ENCODE measurements around the gene ARHGAP15. TPM values are rescaled to one million over a fixed set of nuclear protein-coding genes. Genes with fewer than 3 reads are reported as not detected.

ARHGAP15 gene
- total RNA-seq, 3 donors from 2014 or later (not counting 1 experiment from before 2014, with no cell fraction given), result 148 to 168 (median 165) TPM

GRCh38 chr2:143356736-143357446 lies 227.7 kb downstream of the ARHGAP15 start:
- Mint-ChIP-seq H3K4me1 (peaks cover 20 to 26% of the 10 kb centered on the region in 2 donors), H3K27me3 (ENCODE audit: low read depth in 2 of 2) (no peaks in the 10 kb centered on the region), H3K9me3 (no peaks in the 10 kb centered on the region), H3K36me3 (no peaks in the 10 kb centered on the region), H3K27ac (no peak overlapping the region), H3K4me3 (no peak overlapping the region)
- H3K4me3 ChIP-seq (ENCODE audit: low read length), result no peak overlapping the region
- H3K36me3 ChIP-seq (ENCODE audit: control insufficient read depth, insufficient read depth, low read length), result peaks cover 2% of the 10 kb centered on the region
- 94% methylated on average over 5 of the region's 6 CpGs for WGBS (ENCODE audit: insufficient coverage)
- H3K9me3 ChIP-seq (ENCODE audit: control insufficient read depth, insufficient read depth, low read length), result no peaks in the 10 kb centered on the region
- ATAC-seq (no peak), DNase-seq (no peak)
- H3K27me3 ChIP-seq (ENCODE audit: control insufficient read depth, insufficient read depth, low read length), result no peaks in the 10 kb centered on the region
- TF ChIP-seq CTCF (IDR thresholded peaks at IDR 0.05), result no peak
- no peaks in the 10 kb centered on the region for H3K4me1 ChIP-seq (ENCODE audit: control insufficient read depth, insufficient read depth, low read length)
- intact Hi-C loops (cut with micrococcal nuclease), result no loop called here
- H3K27ac ChIP-seq (ENCODE audit: low read length), result no peak overlapping the region

- no peak for TF ChIP-seq CTCF (IDR thresholded peaks at IDR 0.05)
- ATAC-seq (no peak), DNase-seq (no peak)
- Mint-ChIP-seq H3K36me3 (no peaks in the 10 kb centered on the region), H3K4me3 (no peak overlapping the region), H3K27ac (no peak overlapping the region), H3K27me3 (ENCODE audit: low read depth in 2 of 2) (no peaks in the 10 kb centered on the region), H3K4me1 (peaks cover 29 to 36% of the 10 kb centered on the region in 2 donors), H3K9me3 (no peaks in the 10 kb centered on the region)
- H3K4me1 ChIP-seq (ENCODE audit: control insufficient read depth, insufficient read depth, low read length), result no peaks in the 10 kb centered on the region
- no peaks in the 10 kb centered on the region for H3K27me3 ChIP-seq (ENCODE audit: control insufficient read depth, insufficient read depth, low read length)
- no peak overlapping the region for H3K4me3 ChIP-seq (ENCODE audit: low read length)
- peaks cover 2% of the 10 kb centered on the region for H3K36me3 ChIP-seq (ENCODE audit: control insufficient read depth, insufficient read depth, low read length)
- 92% methylated on average over 2 of the region's 2 CpGs for WGBS (ENCODE audit: insufficient coverage)
- H3K9me3 ChIP-seq (ENCODE audit: control insufficient read depth, insufficient read depth, low read length), result no peaks in the 10 kb centered on the region
- H3K27ac ChIP-seq (ENCODE audit: low read length), result no peak overlapping the region
- intact Hi-C loops (cut with micrococcal nuclease), result no loop called here
Observed at GRCh38 chr2:143357966-143358365, 228.7 kb downstream of the ARHGAP15 start.

GRCh38 chr2:143361346-143361745 lies 232.1 kb downstream of the ARHGAP15 start:
- no peak overlapping the region for H3K4me3 ChIP-seq (ENCODE audit: low read length)
- H3K4me3 Mint-ChIP-seq, result no peak overlapping the region
- no peak for TF ChIP-seq CTCF (IDR thresholded peaks at IDR 0.05)
- no peak overlapping the region for H3K27ac ChIP-seq (ENCODE audit: low read length)
- no peaks in the 10 kb centered on the region for H3K4me1 ChIP-seq (ENCODE audit: control insufficient read depth, insufficient read depth, low read length)
- ATAC-seq (no peak), DNase-seq (no peak)
- H3K27me3 Mint-ChIP-seq (ENCODE audit: low read depth in 2 of 2), result no peaks in the 10 kb centered on the region
- no peaks in the 10 kb centered on the region for H3K27me3 ChIP-seq (ENCODE audit: control insufficient read depth, insufficient read depth, low read length)
- intact Hi-C loops (cut with micrococcal nuclease), result no loop called here
- no peaks in the 10 kb centered on the region for H3K36me3 Mint-ChIP-seq
- no peaks in the 10 kb centered on the region for H3K9me3 ChIP-seq (ENCODE audit: control insufficient read depth, insufficient read depth, low read length)
- no peaks in the 10 kb centered on the region for H3K9me3 Mint-ChIP-seq
- H3K4me1 Mint-ChIP-seq, result peaks cover 18 to 27% of the 10 kb centered on the region in 2 donors
- WGBS (ENCODE audit: insufficient coverage), result 100% methylated on average over 2 of the region's 2 CpGs
- H3K27ac Mint-ChIP-seq, result no peak overlapping the region
- no peaks in the 10 kb centered on the region for H3K36me3 ChIP-seq (ENCODE audit: control insufficient read depth, insufficient read depth, low read length)

GRCh38 chr2:143371616-143372015 lies 242.4 kb downstream of the ARHGAP15 start:
- no peaks in the 10 kb centered on the region for H3K27me3 ChIP-seq (ENCODE audit: control insufficient read depth, insufficient read depth, low read length)
- H3K36me3 ChIP-seq (ENCODE audit: control insufficient read depth, insufficient read depth, low read length), result no peaks in the 10 kb centered on the region
- no peak overlapping the region for H3K4me3 ChIP-seq (ENCODE audit: low read length)
- no peaks in the 10 kb centered on the region for H3K36me3 Mint-ChIP-seq
- H3K4me1 Mint-ChIP-seq, result peaks cover 17 to 32% of the 10 kb centered on the region in 2 donors
- no peak overlapping the region for H3K4me3 Mint-ChIP-seq
- no peak overlapping the region for H3K27ac ChIP-seq (ENCODE audit: low read length)
- H3K4me1 ChIP-seq (ENCODE audit: control insufficient read depth, insufficient read depth, low read length), result no peaks in the 10 kb centered on the region
- H3K27ac Mint-ChIP-seq, result no peak overlapping the region
- H3K27me3 Mint-ChIP-seq (ENCODE audit: low read depth in 2 of 2), result no peaks in the 10 kb centered on the region
- no peak for TF ChIP-seq CTCF (IDR thresholded peaks at IDR 0.05)
- no peaks in the 10 kb centered on the region for H3K9me3 ChIP-seq (ENCODE audit: control insufficient read depth, insufficient read depth, low read length)
- DNase-seq (no peak), ATAC-seq (no peak)
- no peaks in the 10 kb centered on the region for H3K9me3 Mint-ChIP-seq
- intact Hi-C loops (cut with micrococcal nuclease), result no loop called here
- 80% methylated on average over 1 of the region's 2 CpGs for WGBS (ENCODE audit: insufficient coverage)

All from natural killer cell (primary cell).